GM12878 (cell line): Measurements from ENCODE around the gene ARHGEF17.

Experiments used
- BHLHE40 ChIP-seq, 2 experiments: fragments of 450-650 bp in 1 of 2; IDR thresholded peaks; 2 replicates each; pipeline ENCODE4 v1.6.1; 2011 to 2017; ENCODE audit warnings: low read depth in 2 of 2, borderline replicate concordance in 1 of 2, improper control_type of control experiment in 1 of 2, low read length in 1 of 2, mild to moderate bottlenecking in 1 of 2
- EP300 ChIP-seq, 2 experiments: fragments of 150-350 bp in 1 of 2; IDR thresholded peaks; 2 replicates each; pipeline ENCODE4 v1.6.1; 2011 to 2012; ENCODE audit warnings: low read depth in 2 of 2, low read length in 2 of 2, borderline replicate concordance in 1 of 2, improper control_type of control experiment in 1 of 2, inconsistent platforms in 1 of 2; ENCODE audit not compliant: control insufficient read depth in 1 of 2
- EZH2 ChIP-seq: IDR thresholded peaks from 2 replicates; pipeline ENCODE4 v1.6.1; 2012; ENCODE audit warnings: low read depth, mild to moderate bottlenecking, control low read depth, inconsistent platforms, low read length, borderline replicate concordance; ENCODE audit not compliant: control insufficient read depth
- HCFC1 ChIP-seq: fragments of 150-350 bp; IDR thresholded peaks from 2 replicates; pipeline ENCODE4 v1.6.1; 2014; ENCODE audit warnings: low read length
- NBN ChIP-seq: fragments of 450-650 bp; IDR thresholded peaks from 2 replicates; pipeline ENCODE4 v1.6.1; 2016
- NRF1 ChIP-seq: conservative IDR thresholded peaks from 2 replicates; pipeline ENCODE4 v1.6.1; 2011; ENCODE audit warnings: mild to moderate bottlenecking, low read depth, low read length, improper control_type of control experiment
- POLR2A ChIP-seq: IDR thresholded peaks from 2 replicates; pipeline ENCODE4 v1.6.1; 2011; ENCODE audit warnings: low read depth, mild to moderate bottlenecking, low read length
- RBBP5 ChIP-seq: fragments of 200-600 bp; sonication (generic); conservative IDR thresholded peaks from 2 replicates; pipeline ENCODE4 v1.6.1; 2016
- RELA ChIP-seq: fragments of 450-650 bp; IDR thresholded peaks from 2 replicates; pipeline ENCODE4 v1.8.0; 2014; ENCODE audit warnings: borderline replicate concordance; ENCODE audit not compliant: partially characterized antibody
- SMC3 ChIP-seq: IDR thresholded peaks from 2 replicates; pipeline ENCODE4 v1.6.1; 2011; ENCODE audit warnings: low read length, improper control_type of control experiment, borderline replicate concordance
- TCF7 ChIP-seq: IDR thresholded peaks from 2 replicates; pipeline ENCODE4 v1.6.1; 2014; ENCODE audit warnings: antibody characterized with exemption, borderline replicate concordance
- ZBTB33 ChIP-seq: fragments of 450-650 bp; IDR thresholded peaks from 2 replicates; pipeline ENCODE4 v1.6.1; 2017; ENCODE audit warnings: mild to moderate bottlenecking
- TF ChIP-seq, protein P1 (sequence below), 3 experiments: IDR thresholded peaks in 2 of 3; conservative IDR thresholded peaks in 1 of 3; 2 replicates each; pipeline ENCODE4 v1.5.1; 2011; ENCODE audit warnings: low read depth in 3 of 3, low read length in 3 of 3, mild to moderate bottlenecking in 3 of 3, control low read depth in 2 of 3, moderate library complexity in 2 of 3, inconsistent platforms in 1 of 3, mixed read lengths in 1 of 3; ENCODE audit not compliant: control insufficient read depth in 2 of 3, insufficient read depth in 1 of 3; ENCODE audit errors: extremely low read depth in 1 of 3
- TF ChIP-seq, protein P2 (sequence below): fragments of 450-650 bp; IDR thresholded peaks from 2 replicates; pipeline ENCODE4 v1.6.1; 2017; ENCODE audit warnings: mild to moderate bottlenecking, moderate library complexity

- TF ChIP-seq ZBTB33 (no peak), SMC3 (no peak), POLR2A (no peak), TCF7 (no peak), NBN (no peak), HCFC1 (no peak), EP300 (IDR thresholded peaks at IDR 0.05; ENCODE audit: borderline replicate concordance in 1 of 2, control insufficient read depth in 1 of 2, low read depth in 2 of 2, low read length in 2 of 2) (no peak), NRF1 (no peak), BHLHE40 (IDR thresholded peaks at IDR 0.05; ENCODE audit: borderline replicate concordance in 1 of 2, low read depth in 2 of 2, low read length in 1 of 2) (no peak), RBBP5 (no peak), EZH2 (no peak), RELA (no peak)
- TF ChIP-seq, protein P1, sequence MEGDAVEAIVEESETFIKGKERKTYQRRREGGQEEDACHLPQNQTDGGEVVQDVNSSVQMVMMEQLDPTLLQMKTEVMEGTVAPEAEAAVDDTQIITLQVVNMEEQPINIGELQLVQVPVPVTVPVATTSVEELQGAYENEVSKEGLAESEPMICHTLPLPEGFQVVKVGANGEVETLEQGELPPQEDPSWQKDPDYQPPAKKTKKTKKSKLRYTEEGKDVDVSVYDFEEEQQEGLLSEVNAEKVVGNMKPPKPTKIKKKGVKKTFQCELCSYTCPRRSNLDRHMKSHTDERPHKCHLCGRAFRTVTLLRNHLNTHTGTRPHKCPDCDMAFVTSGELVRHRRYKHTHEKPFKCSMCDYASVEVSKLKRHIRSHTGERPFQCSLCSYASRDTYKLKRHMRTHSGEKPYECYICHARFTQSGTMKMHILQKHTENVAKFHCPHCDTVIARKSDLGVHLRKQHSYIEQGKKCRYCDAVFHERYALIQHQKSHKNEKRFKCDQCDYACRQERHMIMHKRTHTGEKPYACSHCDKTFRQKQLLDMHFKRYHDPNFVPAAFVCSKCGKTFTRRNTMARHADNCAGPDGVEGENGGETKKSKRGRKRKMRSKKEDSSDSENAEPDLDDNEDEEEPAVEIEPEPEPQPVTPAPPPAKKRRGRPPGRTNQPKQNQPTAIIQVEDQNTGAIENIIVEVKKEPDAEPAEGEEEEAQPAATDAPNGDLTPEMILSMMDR (IDR thresholded peaks at IDR 0.05 in 2 of 3, conservative IDR thresholded peaks at IDR 0.05 in 1 of 3; ENCODE audit: control insufficient read depth in 2 of 3, extremely low read depth in 1 of 3, insufficient read depth in 1 of 3, low read depth in 3 of 3, low read length in 3 of 3): no peak
- TF ChIP-seq, protein P2, sequence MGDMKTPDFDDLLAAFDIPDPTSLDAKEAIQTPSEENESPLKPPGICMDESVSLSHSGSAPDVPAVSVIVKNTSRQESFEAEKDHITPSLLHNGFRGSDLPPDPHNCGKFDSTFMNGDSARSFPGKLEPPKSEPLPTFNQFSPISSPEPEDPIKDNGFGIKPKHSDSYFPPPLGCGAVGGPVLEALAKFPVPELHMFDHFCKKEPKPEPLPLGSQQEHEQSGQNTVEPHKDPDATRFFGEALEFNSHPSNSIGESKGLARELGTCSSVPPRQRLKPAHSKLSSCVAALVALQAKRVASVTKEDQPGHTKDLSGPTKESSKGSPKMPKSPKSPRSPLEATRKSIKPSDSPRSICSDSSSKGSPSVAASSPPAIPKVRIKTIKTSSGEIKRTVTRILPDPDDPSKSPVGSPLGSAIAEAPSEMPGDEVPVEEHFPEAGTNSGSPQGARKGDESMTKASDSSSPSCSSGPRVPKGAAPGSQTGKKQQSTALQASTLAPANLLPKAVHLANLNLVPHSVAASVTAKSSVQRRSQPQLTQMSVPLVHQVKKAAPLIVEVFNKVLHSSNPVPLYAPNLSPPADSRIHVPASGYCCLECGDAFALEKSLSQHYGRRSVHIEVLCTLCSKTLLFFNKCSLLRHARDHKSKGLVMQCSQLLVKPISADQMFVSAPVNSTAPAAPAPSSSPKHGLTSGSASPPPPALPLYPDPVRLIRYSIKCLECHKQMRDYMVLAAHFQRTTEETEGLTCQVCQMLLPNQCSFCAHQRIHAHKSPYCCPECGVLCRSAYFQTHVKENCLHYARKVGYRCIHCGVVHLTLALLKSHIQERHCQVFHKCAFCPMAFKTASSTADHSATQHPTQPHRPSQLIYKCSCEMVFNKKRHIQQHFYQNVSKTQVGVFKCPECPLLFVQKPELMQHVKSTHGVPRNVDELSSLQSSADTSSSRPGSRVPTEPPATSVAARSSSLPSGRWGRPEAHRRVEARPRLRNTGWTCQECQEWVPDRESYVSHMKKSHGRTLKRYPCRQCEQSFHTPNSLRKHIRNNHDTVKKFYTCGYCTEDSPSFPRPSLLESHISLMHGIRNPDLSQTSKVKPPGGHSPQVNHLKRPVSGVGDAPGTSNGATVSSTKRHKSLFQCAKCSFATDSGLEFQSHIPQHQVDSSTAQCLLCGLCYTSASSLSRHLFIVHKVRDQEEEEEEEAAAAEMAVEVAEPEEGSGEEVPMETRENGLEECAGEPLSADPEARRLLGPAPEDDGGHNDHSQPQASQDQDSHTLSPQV: no peak
Observed at GRCh38 chr11:73340164-73340563, 32.1 kb downstream of the ARHGEF17 start.
